OCI-LY3 (cell line): Measurements from ENCODE around the gene PNMA6F.

Experiments used
- CTCF ChIP-seq: fragments of 200-600, 300-600 bp; sonication (generic); IDR thresholded peaks from 2 replicates; pipeline ENCODE4 v1.5.1; 2014; ENCODE audit warnings: antibody characterized with exemption, low read length, low read depth
- EZH2phosphoT487 ChIP-seq: fragments of 200-600 bp; shearing (Covaris generic); IDR thresholded peaks from 2 replicates; pipeline ENCODE4 v1.6.1; 2018; ENCODE audit warnings: antibody characterized with exemption, mixed run types, low read depth

GRCh38 chrX:153352858-153353257 is 31.3 kb upstream of the PNMA6F start:
- TF ChIP-seq CTCF (no peak), EZH2phosphoT487 (no peak)
